Hindlimb muscle (tissue), 1 donor: ENCODE data around the gene SERPINB5. TPM values are rescaled to one million over a fixed set of nuclear protein-coding genes. Genes with fewer than 3 reads are reported as not detected.
A peak's percentile ranks its signal among the peaks of the same experiment; 100 is the strongest.
"Not testable (repeated sequence)": the region's sequence is repeated elsewhere in the genome, so short reads cannot be mapped to it uniquely, and the experiment has no call there.

Experiments used
- DNase-seq: peaks from one replicate; pipeline ENCODE4 v3.0.0-alpha.2; 2013
- polyA plus RNA-seq: library from polyadenylated mRNA; unstranded; fragments of 120-200 nt; gene quantifications from one replicate; pipeline ENCODE4 v1.2.1, GENCODE V29; 2013; ENCODE audit not compliant: insufficient read length

The SERPINB5 gene
- 0.56 TPM for polyA plus RNA-seq

- DNase-seq: no peak
Observed at GRCh38 chr18:63476668-63477067, at the start of gene SERPINB5. Gene SERPINB5 (plus strand): TSS chr18:63476958. CDS start chr18:63484429, 7,471 bp downstream.

- DNase-seq: no peak
Observed at GRCh38 chr18:63427558-63427957, 49.2 kb upstream of the SERPINB5 start.

GRCh38 chr18:63430526-63430925 is 46.2 kb upstream of the SERPINB5 start:
- no peak for DNase-seq

- DNase-seq: no peak
Observed at GRCh38 chr18:63431180-63431579, 45.6 kb upstream of the SERPINB5 start.

GRCh38 chr18:63433334-63433866 is 43.4 kb upstream of the SERPINB5 start:
- peak; percentile 74 for DNase-seq

GRCh38 chr18:63438181-63438580 is 38.6 kb upstream of the SERPINB5 start:
- DNase-seq: no peak

GRCh38 chr18:63439334-63439733 is 37.4 kb upstream of the SERPINB5 start:
- DNase-seq: no peak

- DNase-seq: no peak
Observed at GRCh38 chr18:63440219-63440618, 36.5 kb upstream of the SERPINB5 start.

- DNase-seq: no peak
Observed at GRCh38 chr18:63440881-63441280, 35.9 kb upstream of the SERPINB5 start.

GRCh38 chr18:63443829-63444228 is 32.9 kb upstream of the SERPINB5 start:
- DNase-seq: no peak

- no peak for DNase-seq
Observed at GRCh38 chr18:63444580-63444979, 32.2 kb upstream of the SERPINB5 start.

- DNase-seq: no peak
Observed at GRCh38 chr18:63445037-63445436, 31.7 kb upstream of the SERPINB5 start.

GRCh38 chr18:63446266-63446665 is 30.5 kb upstream of the SERPINB5 start:
- no peak for DNase-seq

- no peak for DNase-seq
Observed at GRCh38 chr18:63447066-63447465, 29.7 kb upstream of the SERPINB5 start.

GRCh38 chr18:63449426-63449825 is 27.3 kb upstream of the SERPINB5 start:
- DNase-seq: no peak

- no peak for DNase-seq
Observed at GRCh38 chr18:63451799-63452660, 24.7 kb upstream of the SERPINB5 start.

GRCh38 chr18:63452751-63453150 is 24.0 kb upstream of the SERPINB5 start:
- DNase-seq: not testable (repeated sequence)

- DNase-seq: no peak
Observed at GRCh38 chr18:63454497-63454896, 22.3 kb upstream of the SERPINB5 start.

GRCh38 chr18:63457977-63458376 is 18.8 kb upstream of the SERPINB5 start:
- no peak for DNase-seq

GRCh38 chr18:63460414-63460813 is 16.3 kb upstream of the SERPINB5 start:
- DNase-seq: no peak

- DNase-seq: no peak
Observed at GRCh38 chr18:63464434-63464833, 12.3 kb upstream of the SERPINB5 start.

- DNase-seq: no peak
Observed at GRCh38 chr18:63465059-63465458, 11.7 kb upstream of the SERPINB5 start.

GRCh38 chr18:63467699-63468098 is 9.1 kb upstream of the SERPINB5 start:
- DNase-seq: no peak

GRCh38 chr18:63468575-63468974 is 8.2 kb upstream of the SERPINB5 start:
- DNase-seq: no peak
